OCI-LY1 (cell line): Measurements from ENCODE around the gene RASSF9.

Source experiments
- EZH2 ChIP-seq: fragments of 200-600 bp; sonication (generic), shearing (Covaris generic); IDR thresholded peaks from 2 replicates; pipeline ENCODE4 v1.8.0; 2017; ENCODE audit warnings: borderline replicate concordance, mixed run types, mild to moderate bottlenecking, antibody characterized with exemption, low read length, moderate library complexity, mixed read lengths
- TF ChIP-seq, protein P1 (sequence below): fragments of 200-600 bp; sonication (generic), shearing (Covaris generic); IDR thresholded peaks from 2 replicates; pipeline ENCODE4 v1.5.1; 2017; ENCODE audit warnings: mild to moderate bottlenecking, antibody characterized with exemption, low read length, moderate library complexity, mixed read lengths

GRCh38 chr12:85829391-85829790 lies 6.8 kb downstream of the RASSF9 start:
- TF ChIP-seq, protein P1, sequence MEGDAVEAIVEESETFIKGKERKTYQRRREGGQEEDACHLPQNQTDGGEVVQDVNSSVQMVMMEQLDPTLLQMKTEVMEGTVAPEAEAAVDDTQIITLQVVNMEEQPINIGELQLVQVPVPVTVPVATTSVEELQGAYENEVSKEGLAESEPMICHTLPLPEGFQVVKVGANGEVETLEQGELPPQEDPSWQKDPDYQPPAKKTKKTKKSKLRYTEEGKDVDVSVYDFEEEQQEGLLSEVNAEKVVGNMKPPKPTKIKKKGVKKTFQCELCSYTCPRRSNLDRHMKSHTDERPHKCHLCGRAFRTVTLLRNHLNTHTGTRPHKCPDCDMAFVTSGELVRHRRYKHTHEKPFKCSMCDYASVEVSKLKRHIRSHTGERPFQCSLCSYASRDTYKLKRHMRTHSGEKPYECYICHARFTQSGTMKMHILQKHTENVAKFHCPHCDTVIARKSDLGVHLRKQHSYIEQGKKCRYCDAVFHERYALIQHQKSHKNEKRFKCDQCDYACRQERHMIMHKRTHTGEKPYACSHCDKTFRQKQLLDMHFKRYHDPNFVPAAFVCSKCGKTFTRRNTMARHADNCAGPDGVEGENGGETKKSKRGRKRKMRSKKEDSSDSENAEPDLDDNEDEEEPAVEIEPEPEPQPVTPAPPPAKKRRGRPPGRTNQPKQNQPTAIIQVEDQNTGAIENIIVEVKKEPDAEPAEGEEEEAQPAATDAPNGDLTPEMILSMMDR = no peak
- TF ChIP-seq EZH2 = no peak
